ENCODE results near the gene NEUROD6.

NEUROD6 gene

DNA sequence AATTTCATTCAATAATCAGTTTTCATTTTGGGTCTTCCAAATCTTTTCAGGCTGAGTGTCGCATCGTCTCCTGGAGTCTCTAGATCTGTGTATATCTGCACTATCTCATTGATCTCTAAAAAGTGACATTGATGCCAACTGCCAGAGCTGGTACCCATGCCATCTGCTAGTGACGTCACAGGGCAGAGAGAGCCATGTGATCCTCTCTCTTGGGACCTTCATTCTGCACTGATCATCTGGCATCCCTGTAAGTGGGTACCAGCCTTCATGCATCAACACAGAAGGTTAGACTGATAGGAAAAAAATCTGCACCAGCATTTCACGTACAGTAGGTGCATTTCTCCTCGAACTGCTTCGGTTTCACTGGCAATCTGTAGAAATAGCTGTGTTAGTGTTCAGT lies at the start of gene NEUROD6:
NEUROD6 (minus strand) TSS at position 124 of the 400 bp plus-strand sequence. CDS start 1,458 bp downstream, outside the sequence.
- DNase-seq (ENCODE audit: low read depth) = no peak

DNA sequence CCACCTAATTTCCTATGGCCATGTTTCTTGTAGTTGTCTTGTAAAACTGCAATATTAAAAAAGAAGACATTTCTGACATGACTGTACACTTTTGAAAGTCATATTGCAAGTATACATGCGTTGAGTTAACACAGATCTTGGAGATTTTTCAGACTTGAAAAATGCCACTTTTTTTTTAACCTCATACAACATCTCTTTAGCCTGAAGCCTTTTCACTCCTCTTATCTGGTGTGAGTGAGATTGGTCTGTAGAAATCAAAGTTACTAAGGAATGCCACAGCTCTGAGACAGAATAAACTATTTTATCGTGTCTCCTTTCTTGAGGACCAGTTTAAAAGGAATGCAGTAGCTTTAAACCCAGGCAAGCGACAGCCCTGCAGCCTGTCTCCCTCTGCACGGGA lies 43.9 kb upstream of the NEUROD6 start:
- no peak for DNase-seq (ENCODE audit: low read depth)

DNA sequence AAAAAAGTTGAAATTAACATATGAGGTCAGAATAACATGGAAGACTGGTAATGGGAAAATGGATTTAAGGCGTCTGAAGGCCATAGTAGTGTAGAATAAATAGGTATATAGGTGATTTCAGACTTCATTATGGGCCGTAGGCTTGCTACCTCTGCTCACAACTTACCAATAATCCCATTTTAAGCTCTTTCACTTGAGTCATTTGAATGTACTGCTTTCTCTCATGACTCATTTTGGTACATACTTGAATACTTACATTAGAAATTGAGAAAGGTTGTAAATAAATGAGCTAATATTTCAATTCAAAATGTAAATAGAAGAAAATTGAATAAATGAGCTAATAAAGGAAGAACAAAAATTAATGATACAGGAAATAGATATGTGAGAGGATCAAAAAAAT lies 42.2 kb upstream of the NEUROD6 start:
- DNase-seq (ENCODE audit: low read depth) = no peak

DNA sequence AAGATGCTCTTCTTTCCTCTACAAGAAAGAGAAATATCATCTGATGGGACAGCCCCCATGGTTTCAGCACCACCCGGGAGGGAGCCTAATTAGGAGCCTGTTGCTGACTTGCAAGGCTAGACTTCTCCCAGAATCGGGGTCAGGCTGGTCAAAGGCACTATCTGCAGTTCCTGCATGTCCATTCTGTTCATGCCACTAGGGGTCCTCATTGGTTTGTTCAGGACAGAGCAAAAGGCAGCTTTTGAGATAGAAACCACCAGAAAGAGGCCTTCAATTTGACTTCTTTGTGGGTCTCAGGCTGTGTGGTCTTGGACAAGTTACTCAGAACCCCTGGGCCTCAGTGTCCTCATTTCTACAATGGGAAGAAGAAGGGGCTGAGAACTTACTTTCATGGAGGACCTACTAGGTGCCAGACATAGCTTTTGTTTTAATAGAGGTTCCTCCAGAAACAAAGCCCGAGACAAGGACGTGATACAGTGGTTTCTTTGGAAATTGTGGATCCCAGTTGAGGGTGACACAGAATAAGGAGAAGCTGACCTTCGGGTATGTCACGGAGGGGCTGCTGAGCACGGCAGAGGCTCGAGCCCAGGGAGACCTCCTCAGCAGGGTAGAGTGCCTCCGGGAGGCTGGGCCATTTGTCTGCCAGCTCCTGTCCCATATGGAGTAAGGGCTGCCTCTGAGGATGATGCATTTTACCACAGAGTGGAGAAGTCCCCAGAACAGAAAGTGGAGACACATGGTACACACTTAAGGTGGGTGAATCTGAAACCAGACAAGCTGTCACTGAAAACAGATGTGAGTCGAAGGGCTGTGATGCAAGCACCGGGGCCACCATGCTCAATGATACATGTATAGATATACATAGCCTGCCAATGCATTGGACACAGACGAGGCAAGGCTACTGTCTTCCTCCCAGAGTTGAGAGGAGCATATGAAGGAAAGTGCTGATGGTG lies 33.1 kb upstream of the NEUROD6 start:
- no peak for DNase-seq (ENCODE audit: low read depth)

DNA sequence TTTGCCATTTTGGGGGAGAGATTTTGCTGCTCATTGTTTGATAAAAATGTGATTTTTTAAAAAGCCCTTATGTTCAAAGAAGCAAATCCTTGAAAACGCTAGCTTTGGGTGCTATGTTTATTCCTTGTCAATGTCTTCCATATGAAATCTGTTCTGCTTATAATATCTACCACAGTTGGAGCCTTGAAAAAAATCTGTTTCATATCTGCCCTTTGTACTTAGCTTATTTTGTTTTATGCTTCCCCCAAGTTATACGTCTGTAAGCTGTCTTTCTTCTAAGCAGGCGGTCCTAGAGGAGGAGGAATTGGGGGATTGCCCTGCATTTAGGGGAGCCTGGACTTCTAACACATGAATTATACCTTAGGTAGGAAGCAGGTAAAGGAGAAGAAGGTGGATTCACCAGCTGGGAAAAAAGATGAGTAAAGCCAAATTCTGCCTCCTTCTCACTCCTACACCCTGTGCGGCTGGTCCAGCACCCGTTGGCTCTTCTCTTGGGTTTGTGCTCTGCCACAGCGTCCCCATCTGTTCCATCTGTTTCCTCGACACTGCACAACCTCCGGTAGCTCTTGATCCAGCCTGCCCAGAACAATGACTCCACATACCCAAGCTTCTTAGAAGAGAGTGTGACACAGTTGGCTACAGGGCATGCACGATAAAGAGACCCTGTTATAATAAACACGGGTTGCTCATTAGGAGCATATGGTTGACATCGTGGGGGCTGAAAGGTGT lies 31.9 kb upstream of the NEUROD6 start:
- no peak for DNase-seq (ENCODE audit: low read depth)

DNA sequence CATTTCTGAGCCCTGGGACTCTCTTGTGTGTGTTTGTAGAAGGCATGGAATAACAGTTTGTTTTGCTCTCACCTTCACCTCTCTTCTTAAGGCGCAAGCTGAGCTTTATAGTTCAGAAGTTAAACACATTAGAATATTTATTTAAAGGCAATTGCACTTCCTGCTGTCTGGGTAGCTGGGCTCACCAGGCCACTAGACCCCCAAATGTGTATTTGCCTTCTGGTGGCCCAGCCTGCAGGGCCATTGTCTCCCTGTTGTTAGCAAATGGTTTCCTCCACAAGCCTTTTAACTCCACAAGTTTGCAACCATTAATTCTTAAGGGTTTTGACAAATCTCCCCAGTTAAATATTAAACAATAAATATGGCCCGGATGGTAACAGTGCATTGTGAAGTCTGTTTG lies 31.1 kb upstream of the NEUROD6 start:
- no peak for DNase-seq (ENCODE audit: low read depth)

DNA sequence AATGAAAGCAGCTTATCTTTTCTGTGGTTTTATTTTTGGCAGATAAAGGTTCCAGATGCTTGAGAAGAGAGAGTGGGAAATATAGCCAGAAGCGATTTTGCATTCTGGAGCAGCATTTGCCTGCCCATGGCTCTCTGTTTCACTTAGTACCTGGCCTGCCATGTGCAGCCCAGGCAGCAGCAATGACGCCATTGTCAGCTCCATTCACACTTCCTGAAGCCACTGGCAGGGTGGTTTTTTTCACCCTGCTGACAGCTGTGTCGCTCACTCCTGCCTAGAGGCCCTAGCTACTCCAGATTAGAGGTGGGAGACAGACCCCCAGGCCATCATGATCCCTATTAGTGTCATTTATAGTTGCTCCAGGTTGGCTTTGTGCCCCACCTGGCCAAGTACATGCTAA lies 30.1 kb upstream of the NEUROD6 start:
- DNase-seq (ENCODE audit: low read depth) = no peak

DNA sequence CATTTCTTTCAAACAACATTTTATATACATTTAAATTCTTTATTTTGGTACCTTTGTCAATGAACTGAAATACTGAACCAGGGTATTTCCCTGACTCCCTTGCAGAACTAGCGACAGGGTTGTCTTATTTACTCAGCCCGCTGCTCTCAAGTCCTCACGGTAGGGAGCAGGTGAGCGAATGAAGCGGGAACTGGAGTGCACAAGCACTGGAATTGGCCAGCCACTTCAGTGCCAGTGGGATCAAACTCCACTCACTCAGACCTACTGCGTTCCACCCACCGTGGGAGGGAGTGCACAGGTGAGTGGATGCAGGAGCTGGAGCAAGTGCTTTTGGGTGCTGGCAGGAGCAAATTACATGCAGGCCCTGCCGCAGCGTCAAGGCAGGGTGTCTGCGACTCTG lies 28.1 kb upstream of the NEUROD6 start:
- DNase-seq (ENCODE audit: low read depth) = no peak

DNA sequence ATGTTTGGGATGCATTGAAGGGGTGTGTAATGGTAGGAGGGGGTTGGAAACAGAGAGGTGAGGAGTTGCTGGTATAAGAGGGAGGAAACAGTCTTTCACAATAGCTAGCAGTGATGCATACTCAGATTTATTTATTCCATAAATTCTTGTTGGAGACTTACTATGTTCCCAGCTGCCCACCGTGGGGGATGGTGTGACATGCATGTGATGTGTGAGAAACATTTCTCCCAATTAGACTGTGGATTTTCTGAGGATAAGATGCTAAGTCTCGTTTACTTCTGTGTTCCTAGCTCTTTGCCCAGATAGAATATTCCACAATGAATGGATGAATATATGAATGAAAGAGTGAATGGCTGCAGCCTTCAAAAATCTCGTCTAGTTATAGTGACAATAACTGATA lies 23.0 kb upstream of the NEUROD6 start:
- no peak for DNase-seq (ENCODE audit: low read depth)

DNA sequence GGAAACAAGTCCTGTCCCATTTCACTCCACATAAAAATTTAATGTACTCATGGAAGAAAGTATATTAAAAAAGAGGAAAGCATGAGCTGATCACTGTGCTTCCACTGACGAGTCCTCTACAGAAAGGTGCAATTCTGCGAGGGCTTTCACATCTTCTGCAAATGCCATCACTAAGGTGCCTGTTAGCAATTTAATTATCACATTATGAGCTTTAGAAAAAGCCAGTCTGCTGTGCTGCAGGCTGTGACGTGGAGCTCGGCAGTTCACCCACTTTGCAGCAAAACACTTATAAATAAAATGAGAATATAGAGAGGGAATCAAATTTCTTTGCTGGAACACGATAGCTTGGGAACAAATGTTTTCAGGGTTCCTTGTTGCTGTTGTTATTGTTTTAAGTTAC lies 22.5 kb upstream of the NEUROD6 start:
- DNase-seq (ENCODE audit: low read depth) = no peak

DNA sequence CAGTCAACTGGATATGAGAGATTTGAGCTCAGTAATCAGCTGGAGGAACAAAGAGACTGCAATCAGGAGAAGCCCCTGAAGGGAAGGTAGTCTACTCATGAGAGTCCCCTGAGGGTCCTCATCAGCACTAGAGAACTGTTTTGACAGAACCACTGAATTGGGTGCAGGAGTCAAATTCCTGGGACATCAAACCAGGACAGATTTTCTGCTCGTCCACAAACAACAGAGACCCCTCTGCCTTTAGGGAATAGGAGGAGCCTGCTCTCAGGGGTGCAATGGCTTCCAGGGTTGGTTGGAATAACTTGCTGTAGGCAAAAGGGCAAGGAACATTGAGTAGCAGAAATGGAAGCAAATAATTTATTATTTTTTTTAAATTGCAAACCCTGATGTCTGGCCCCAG lies 21.9 kb upstream of the NEUROD6 start:
- no peak for DNase-seq (ENCODE audit: low read depth)

DNA sequence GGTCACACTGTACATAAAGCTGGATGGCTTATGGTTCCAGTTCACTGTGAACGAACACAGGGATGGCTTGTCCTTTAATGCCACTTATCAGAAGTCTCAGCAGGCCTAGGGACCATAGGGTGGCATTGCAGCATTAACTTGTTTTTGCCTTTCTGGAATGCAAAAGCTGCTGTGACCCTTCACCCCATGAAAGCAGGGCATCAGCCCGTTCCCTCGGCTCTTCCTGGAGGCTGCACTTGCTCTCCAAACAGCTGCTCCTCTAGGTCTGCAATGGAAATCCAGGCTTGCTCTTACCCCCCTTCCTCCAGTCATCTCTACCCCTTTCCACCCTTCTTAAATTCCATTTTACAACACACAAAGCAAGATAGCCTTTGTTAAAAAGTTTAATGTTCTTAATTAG lies 17.9 kb upstream of the NEUROD6 start:
- no peak for DNase-seq (ENCODE audit: low read depth)

DNA sequence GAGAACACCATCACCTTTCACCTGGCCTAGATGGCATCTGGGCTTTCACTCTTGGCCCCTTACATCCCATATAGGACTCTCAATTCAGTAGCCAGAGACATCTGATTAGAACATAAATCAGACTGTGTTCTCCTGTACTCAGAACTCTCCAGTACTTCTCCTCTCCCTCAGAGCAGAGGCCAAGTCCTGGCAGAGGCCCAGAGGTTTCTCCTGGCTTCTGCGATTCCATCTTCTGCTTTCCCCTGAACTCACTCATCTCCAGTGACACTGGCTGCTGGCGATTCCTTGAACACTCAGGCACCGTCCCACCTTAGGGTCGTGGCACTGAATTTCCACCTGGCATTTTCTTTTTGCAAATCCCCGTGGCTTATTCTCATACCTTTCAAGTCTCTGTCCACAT lies 4.9 kb upstream of the NEUROD6 start:
- no peak for DNase-seq (ENCODE audit: low read depth)

DNA sequence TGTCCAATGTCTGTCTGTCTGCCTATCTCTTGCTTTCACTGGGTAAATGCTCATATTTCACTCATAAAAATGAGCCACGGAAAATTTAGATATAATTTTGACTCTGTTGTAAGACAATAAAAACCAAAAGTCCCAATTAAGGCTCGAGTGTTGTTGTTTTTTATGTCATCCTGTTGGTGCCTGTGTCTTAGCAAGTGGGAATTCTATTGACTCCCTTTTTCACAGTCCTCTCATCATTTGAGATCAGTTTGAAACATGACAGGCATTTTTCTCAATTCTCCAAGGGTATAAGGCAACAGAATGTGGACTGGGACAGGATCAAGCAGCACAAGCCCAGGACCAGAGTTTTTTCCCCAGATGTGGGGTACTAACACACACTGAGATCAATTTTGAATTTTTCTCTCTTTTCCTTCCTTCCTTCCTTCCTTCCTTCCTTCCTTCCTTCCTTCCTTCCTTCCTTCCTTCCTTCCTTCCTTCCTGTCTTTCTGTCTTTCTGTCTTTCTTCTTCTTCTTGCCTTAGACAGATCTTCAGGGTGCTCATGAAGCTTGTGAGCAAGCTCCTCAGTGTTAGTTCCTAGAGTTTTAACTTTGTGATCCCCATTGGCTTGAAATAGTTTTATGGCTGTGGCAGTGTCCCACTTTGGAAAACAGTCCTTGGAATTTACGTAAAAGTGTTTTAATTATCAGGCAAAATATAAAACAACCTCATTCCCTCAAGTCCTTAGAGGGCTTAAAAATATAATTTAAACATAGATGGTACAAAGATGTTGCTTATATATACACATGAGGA lies 3.2 kb upstream of the NEUROD6 start:
- no peak for DNase-seq (ENCODE audit: low read depth)

DNA sequence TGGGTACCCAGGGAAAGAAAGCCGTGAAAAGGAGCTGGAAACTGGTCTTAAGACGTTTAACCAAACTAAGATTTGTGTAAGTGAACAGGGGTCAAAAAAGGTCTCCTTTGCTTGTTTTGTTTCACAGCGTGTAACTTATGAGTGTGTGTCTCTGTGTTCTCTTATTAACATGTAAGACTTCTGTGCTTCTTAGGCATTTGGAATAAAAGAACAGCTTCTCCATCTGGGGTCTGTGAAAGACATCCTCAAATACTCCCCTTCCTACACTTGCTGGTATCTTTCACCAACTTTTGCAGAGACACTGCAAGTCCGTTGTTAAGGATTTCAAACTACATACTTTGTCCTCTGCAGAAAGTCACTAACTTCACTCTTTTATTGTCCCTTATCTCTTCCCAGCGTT lies 615 bp upstream of the NEUROD6 start:
- DNase-seq (ENCODE audit: low read depth) = no peak

DNA sequence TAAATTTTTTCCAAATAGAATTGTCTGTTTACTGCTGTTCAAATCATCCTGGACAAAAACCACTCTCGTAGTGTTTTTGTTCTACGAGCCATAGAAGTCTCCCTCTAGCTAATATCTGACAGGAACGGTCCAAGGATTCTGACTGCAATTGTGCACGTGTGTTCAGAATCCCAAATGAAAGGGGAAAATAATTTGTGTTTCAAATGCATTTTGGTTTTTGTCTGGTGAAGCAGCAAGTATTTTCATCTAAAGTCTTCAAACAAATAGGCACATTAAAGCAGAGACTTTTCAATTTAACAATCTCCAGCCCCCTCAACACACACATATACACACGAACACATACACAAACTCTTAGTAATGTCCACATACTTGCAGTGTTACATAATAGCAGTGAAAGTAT lies 475 bp downstream of the NEUROD6 start:
- no peak for DNase-seq (ENCODE audit: low read depth)

DNA sequence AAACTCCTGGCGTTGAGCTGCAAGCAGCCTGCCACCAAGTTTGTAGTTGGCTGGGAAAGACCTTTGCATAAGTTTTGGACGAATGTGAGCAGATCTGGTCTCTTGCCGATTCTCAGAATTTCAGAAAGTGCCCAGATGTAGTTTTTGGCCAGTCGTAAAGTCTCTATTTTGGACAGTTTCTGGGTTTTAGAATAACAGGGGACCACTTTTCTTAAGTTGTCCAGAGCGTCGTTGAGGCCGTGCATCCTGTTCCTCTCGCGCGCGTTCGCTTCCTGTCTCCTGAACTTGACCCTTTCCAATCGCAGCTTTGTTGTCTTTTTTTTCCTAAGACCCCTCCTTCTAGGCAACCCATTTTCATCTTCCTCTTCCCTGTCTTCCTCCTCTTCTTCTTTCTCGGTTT lies 1.8 kb downstream of the NEUROD6 start:
- no peak for DNase-seq (ENCODE audit: low read depth)

DNA sequence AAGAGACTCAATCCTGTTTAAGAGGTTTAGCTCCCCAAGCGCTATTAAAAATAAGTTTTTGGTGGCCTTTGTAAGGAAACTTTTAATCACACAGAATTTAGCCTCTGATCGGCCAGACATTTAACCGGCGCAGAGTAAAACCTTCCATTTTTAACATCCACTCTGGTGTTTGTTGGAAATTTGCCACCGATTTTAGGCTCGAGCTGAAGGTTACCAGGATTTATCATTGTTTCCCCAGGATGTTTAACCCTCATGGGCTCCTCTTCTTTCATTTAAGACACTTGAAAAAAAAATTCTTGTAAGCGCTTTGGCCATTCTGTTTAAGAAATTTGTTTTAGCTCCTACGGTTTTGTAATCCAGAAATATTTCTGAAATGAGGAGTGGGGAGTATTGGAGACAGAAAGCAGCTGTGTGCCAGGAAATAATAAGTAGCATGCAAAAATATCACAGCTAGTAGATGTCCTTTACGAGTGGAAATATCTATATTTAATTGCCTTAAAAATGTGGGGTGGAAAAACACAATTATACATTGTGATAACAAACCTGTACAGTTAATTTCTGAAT lies 3.4 kb downstream of the NEUROD6 start:
- no peak for DNase-seq (ENCODE audit: low read depth)

DNA sequence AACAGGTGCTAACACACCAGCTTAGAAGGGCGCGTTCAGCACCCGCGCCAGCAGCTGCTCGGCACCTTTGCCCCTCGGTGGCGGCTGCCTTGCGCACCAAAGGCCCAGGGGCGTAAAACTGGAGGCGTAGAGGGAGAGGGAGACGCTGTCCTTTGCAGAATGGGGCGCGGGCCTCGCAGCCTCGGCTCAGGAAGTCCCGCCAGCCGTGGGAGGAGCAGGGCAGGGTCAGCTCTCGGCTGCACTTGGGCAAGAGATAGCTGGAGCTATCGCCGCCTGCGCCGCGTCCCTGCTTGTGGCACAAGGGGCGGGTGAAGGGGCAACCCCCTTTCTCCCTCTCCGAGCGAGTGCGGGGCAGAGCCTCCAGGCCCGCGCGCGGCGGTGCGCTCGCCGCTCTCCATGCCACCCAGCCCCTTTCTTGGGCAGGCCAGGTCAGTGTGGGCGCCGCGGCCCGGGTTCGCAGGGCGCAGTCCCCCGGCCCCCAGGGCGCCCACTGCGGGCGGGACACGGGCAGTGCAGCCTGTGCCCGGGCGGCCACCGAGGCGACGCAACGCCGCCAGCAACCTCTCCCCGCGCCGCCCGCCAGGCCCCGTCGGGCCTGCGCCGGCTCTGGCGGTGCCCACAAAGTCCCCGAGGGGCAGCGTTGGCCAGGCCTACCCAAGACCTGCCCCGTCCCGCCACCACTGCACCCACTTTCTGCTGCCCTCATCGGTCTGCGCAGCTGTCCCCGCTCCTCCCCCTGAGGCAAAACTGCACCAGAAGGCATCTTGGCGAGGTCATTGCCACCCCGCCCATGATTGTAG lies 4.1 kb downstream of the NEUROD6 start:
- no peak for DNase-seq (ENCODE audit: low read depth)

DNA sequence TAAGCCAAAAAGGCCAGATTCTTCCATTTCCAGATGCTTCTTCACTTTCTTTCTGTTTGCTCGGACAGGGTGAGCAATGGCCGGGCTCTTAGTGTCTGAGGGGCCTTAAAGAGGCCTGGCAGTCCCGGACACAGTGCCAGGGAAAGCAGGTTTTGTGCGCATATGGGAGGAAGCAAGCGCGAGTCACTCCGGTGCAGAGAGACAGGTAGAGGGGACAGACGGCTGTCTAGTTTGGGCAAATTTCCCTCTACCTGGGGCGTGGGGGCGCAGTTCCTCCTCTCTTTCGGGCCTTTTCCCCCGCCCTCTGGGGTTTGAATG lies 4.7 kb downstream of the NEUROD6 start:
- no peak for DNase-seq (ENCODE audit: low read depth)

DNA sequence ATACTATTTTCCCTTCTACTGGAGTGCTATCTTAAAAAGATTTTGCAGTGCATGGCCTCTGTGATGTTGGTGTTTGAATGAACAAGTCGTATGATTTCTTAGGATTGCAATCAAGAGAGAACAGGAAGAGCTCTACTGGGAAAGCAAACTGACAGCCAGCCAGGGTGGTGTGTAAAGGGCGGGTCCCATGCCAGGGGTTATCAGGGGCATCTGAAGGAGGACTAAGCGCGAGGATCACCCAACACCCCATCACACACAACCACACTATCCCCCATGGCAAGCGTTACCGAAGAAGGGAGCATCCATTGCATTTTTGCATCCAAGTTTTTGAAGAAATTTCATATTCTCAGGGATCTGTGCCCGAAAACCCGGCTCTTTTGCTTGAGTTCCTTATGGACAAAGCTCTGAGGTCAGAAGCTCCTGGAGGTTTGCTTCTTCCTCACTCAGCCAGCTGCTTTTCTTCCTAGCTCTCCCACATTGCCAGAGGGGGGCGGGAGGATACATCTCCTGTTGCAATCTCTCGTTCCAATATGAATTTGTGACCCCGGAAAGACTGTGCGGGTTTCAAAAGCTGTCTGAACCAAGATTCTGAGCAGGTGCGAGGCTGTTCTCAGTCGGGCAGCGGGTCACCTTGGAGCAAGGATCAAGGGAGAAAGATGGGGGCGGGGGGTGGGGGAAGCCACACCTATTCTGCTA lies 5.2 kb downstream of the NEUROD6 start:
- DNase-seq (ENCODE audit: low read depth) = no peak
